ENCODE results near the gene PCDHB12. TPM values are rescaled to one million over a fixed set of nuclear protein-coding genes. Genes with fewer than 3 reads are reported as not detected.
"Not testable (repeated sequence)": the region's sequence is repeated elsewhere in the genome, so short reads cannot be mapped to it uniquely, and the experiment has no call there.

PCDHB12 gene
- total RNA-seq, 1 experiment from 2014 or later = not detected

- in situ Hi-C loops (cut with HindIII; ENCODE audit: low sequenced_read_pairs); DNase-seq (ENCODE audit: low spot score): not testable (repeated sequence)
These were observed 38.9 kb downstream of the PCDHB12 start for GRCh38 chr5:141247434-141247833.

- in situ Hi-C loops (cut with HindIII; ENCODE audit: low sequenced_read_pairs) = no loop called here
These were observed 42.1 kb downstream of the PCDHB12 start for GRCh38 chr5:141250576-141250975.

GRCh38 chr5:141258464-141258863 is 49.9 kb downstream of the PCDHB12 start:
- in situ Hi-C loops (cut with HindIII; ENCODE audit: low sequenced_read_pairs) = no loop called here
- DNase-seq (ENCODE audit: low spot score) = no peak

More at GRCh38 chr5:141250576-141250975, 42.1 kb downstream of the PCDHB12 start:
- DNase-seq (ENCODE audit: low spot score) = no peak

- no peak for DNase-seq (ENCODE audit: low spot score)
- in situ Hi-C loops (cut with HindIII; ENCODE audit: low sequenced_read_pairs) = no loop called here
These were observed 50.4 kb downstream of the PCDHB12 start for GRCh38 chr5:141258948-141259347.

- in situ Hi-C loops (cut with HindIII; ENCODE audit: low sequenced_read_pairs) = no loop called here
- DNase-seq (ENCODE audit: low spot score) = no peak
These were observed 52.1 kb downstream of the PCDHB12 start for GRCh38 chr5:141260458-141261237.

- no peak for DNase-seq (ENCODE audit: low spot score)
- in situ Hi-C loops (cut with HindIII; ENCODE audit: low sequenced_read_pairs) = no loop called here
These were observed 52.7 kb downstream of the PCDHB12 start for GRCh38 chr5:141261238-141261546.

Other genes with a start within 250 kb of the PCDHB12 start
- gene PCDHAC2, start 242.2 kb upstream of the PCDHB12 start, total RNA-seq (2014; rRNA removed; shearing (Covaris generic)) = 7.8 and 8.0 TPM in 2 replicates
- gene PCDHB1, start 157.3 kb upstream of the PCDHB12 start, total RNA-seq (2014; rRNA removed; shearing (Covaris generic)) = not detected in 2 replicates
- gene PCDHB2, start 114.1 kb upstream of the PCDHB12 start, total RNA-seq (2014; rRNA removed; shearing (Covaris generic)) = 11.6 and 17.6 TPM in 2 replicates
- 0.92 and 2.4 TPM in 2 replicates for gene PCDHB3, start 108.2 kb upstream of the PCDHB12 start, total RNA-seq (2014; rRNA removed; shearing (Covaris generic))
- 0.06 TPM in 1 of 2 replicates, not detected in the other for gene PCDHB4, start 86.9 kb upstream of the PCDHB12 start, total RNA-seq (2014; rRNA removed; shearing (Covaris generic))
- not detected in 2 replicates for gene PCDHB5, start 73.5 kb upstream of the PCDHB12 start, total RNA-seq (2014; rRNA removed; shearing (Covaris generic))
- gene PCDHB6, start 58.7 kb upstream of the PCDHB12 start, total RNA-seq (2014; rRNA removed; shearing (Covaris generic)) = not detected in 2 replicates
- not detected in 2 replicates for gene PCDHB7, start 36.1 kb upstream of the PCDHB12 start, total RNA-seq (2014; rRNA removed; shearing (Covaris generic))
- gene PCDHB8, start 30.9 kb upstream of the PCDHB12 start, total RNA-seq (2014; rRNA removed; shearing (Covaris generic)) = 0.10 TPM in 1 of 2 replicates, not detected in the other
- 0.25 and 1.3 TPM in 2 replicates for gene PCDHB16, start 26.3 kb upstream of the PCDHB12 start, total RNA-seq (2014; rRNA removed; shearing (Covaris generic))
- gene PCDHB9, start 21.6 kb upstream of the PCDHB12 start, total RNA-seq (2014; rRNA removed; shearing (Covaris generic)) = 0.18 and 7.3 TPM in 2 replicates
- 0.44 TPM in 1 of 2 replicates, not detected in the other for gene PCDHB10, start 16.4 kb upstream of the PCDHB12 start, total RNA-seq (2014; rRNA removed; shearing (Covaris generic))
- 0.10 and 1.4 TPM in 2 replicates for gene PCDHB11, start 9.1 kb upstream of the PCDHB12 start, total RNA-seq (2014; rRNA removed; shearing (Covaris generic))
- gene PCDHB13, start 5.2 kb downstream of the PCDHB12 start, total RNA-seq (2014; rRNA removed; shearing (Covaris generic)) = not detected in 2 replicates
- 0.27 and 0.55 TPM in 2 replicates for gene PCDHB14, start 14.6 kb downstream of the PCDHB12 start, total RNA-seq (2014; rRNA removed; shearing (Covaris generic))
- gene PCDHB15, start 36.7 kb downstream of the PCDHB12 start, total RNA-seq (2014; rRNA removed; shearing (Covaris generic)) = not detected in 2 replicates
- gene SLC25A2, start 95.3 kb downstream of the PCDHB12 start, total RNA-seq (2014; rRNA removed; shearing (Covaris generic)) = not detected in 2 replicates
- gene TAF7, start 112.1 kb downstream of the PCDHB12 start, total RNA-seq (2014; rRNA removed; shearing (Covaris generic)) = 131 and 164 TPM in 2 replicates
- gene PCDHGA1, start 121.8 kb downstream of the PCDHB12 start, total RNA-seq (2014; rRNA removed; shearing (Covaris generic)) = not detected in 2 replicates
- not detected in 2 replicates for gene PCDHGA2, start 130.0 kb downstream of the PCDHB12 start, total RNA-seq (2014; rRNA removed; shearing (Covaris generic))
- gene PCDHGA3, start 135.1 kb downstream of the PCDHB12 start, total RNA-seq (2014; rRNA removed; shearing (Covaris generic)) = not detected in 2 replicates
- gene PCDHGB1, start 141.4 kb downstream of the PCDHB12 start, total RNA-seq (2014; rRNA removed; shearing (Covaris generic)) = not detected in 2 replicates
- 0.06 TPM in 1 of 2 replicates, not detected in the other for gene PCDHGA4, start 146.3 kb downstream of the PCDHB12 start, total RNA-seq (2014; rRNA removed; shearing (Covaris generic))
- gene PCDHGB2, start 151.3 kb downstream of the PCDHB12 start, total RNA-seq (2014; rRNA removed; shearing (Covaris generic)) = 0.18 TPM in 1 of 2 replicates, not detected in the other
- 0.24 TPM in 1 of 2 replicates, not detected in the other for gene PCDHGA5, start 155.4 kb downstream of the PCDHB12 start, total RNA-seq (2014; rRNA removed; shearing (Covaris generic))
- gene PCDHGB3, start 161.5 kb downstream of the PCDHB12 start, total RNA-seq (2014; rRNA removed; shearing (Covaris generic)) = not detected in 2 replicates
- 0.92 TPM in 1 of 2 replicates, not detected in the other for gene PCDHGA6, start 165.2 kb downstream of the PCDHB12 start, total RNA-seq (2014; rRNA removed; shearing (Covaris generic))
- not detected in 2 replicates for gene PCDHGA7, start 174.0 kb downstream of the PCDHB12 start, total RNA-seq (2014; rRNA removed; shearing (Covaris generic))
- not detected in 2 replicates for gene PCDHGB4, start 179.0 kb downstream of the PCDHB12 start, total RNA-seq (2014; rRNA removed; shearing (Covaris generic))
- not detected in 2 replicates for gene PCDHGA8, start 183.9 kb downstream of the PCDHB12 start, total RNA-seq (2014; rRNA removed; shearing (Covaris generic))
- not detected in 2 replicates for gene PCDHGB5, start 189.2 kb downstream of the PCDHB12 start, total RNA-seq (2014; rRNA removed; shearing (Covaris generic))
- not detected in 2 replicates for gene PCDHGA9, start 194.1 kb downstream of the PCDHB12 start, total RNA-seq (2014; rRNA removed; shearing (Covaris generic))
- gene PCDHGB6, start 199.3 kb downstream of the PCDHB12 start, total RNA-seq (2014; rRNA removed; shearing (Covaris generic)) = not detected in 2 replicates
- 0.31 and 0.71 TPM in 2 replicates for gene PCDHGA10, start 204.3 kb downstream of the PCDHB12 start, total RNA-seq (2014; rRNA removed; shearing (Covaris generic))
- 0.68 TPM in 1 of 2 replicates, not detected in the other for gene PCDHGB7, start 209.0 kb downstream of the PCDHB12 start, total RNA-seq (2014; rRNA removed; shearing (Covaris generic))
- not detected in 2 replicates for gene PCDHGA11, start 212.3 kb downstream of the PCDHB12 start, total RNA-seq (2014; rRNA removed; shearing (Covaris generic))
- gene PCDHGA12, start 221.8 kb downstream of the PCDHB12 start, total RNA-seq (2014; rRNA removed; shearing (Covaris generic)) = not detected in 2 replicates

All from G401 (cell line).